ENCODE results near the gene RDM1. TPM values are rescaled to one million over a fixed set of nuclear protein-coding genes. Genes with fewer than 3 reads are reported as not detected.
A peak's percentile ranks its signal among the peaks of the same experiment; 100 is the strongest.

The RDM1 gene, protein sequence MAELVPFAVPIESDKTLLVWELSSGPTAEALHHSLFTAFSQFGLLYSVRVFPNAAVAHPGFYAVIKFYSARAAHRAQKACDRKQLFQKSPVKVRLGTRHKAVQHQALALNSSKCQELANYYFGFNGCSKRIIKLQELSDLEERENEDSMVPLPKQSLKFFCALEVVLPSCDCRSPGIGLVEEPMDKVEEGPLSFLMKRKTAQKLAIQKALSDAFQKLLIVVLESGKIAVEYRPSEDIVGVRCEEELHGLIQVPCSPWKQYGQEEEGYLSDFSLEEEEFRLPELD
- polyA plus RNA-seq (2011; rRNA removed) (0.17 and 0.20 TPM in 2 replicates), polyA minus RNA-seq (2011; rRNA and poly(A)+ RNA removed) (0.38 TPM in 1 of 2 replicates, not detected in the other)

DNA sequence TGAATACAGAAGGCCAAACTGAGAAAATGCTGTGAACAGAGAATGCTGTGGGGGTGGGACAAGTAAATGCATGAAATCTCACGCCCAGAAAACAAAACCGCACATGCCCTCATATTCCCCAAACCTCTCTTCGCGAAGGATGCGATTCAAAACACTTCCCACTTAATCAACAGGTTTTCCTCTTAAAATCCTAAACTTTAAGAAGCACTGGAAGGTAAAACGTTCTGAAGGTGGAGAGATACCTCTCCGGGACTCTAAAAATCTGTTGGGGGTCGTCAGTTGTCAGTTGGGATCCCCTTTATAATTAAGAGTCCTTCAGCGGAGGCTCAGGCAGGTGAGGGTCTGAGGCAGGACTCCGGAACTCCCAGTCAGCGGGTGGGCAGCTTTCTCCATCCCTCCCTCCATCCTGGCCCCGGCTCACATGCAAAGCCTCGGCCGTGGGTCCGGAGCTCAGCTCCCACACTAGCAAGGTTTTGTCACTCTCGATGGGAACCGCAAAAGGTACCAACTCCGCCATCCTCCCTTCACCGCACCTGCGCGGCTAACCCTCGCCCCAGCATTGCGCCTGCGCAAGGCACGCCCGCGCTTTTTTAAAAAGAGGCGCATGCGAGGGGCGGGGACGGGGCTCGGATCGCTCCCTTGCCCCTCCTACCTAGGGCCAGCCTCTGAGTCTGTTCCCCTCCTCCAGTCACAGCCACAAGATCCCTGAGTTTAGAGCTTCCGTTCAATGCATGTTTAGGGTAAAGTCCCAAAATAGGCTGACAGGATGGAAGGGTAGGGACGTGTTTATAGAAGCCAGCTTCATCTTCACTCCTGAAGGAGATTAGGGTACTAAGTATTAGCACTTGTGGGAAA, at the start of gene RDM1:
Gene RDM1, minus strand, starts transcription at position 563 of the 855 bp plus-strand sequence. Its CDS starts 46 bp downstream, at position 517.
- peak within 1 kb of the TSS; percentile 53 for H3K4me3 ChIP-seq (ENCODE audit: low read depth, low read length)
- H3K36me3 ChIP-seq (ENCODE audit: control insufficient read depth, insufficient read depth, low read length): no peaks in the 10 kb centered on the region
- no peaks in the 10 kb centered on the region for H3K27me3 ChIP-seq (ENCODE audit: control insufficient read depth, insufficient read depth, low read length)
- TF ChIP-seq, protein P1, sequence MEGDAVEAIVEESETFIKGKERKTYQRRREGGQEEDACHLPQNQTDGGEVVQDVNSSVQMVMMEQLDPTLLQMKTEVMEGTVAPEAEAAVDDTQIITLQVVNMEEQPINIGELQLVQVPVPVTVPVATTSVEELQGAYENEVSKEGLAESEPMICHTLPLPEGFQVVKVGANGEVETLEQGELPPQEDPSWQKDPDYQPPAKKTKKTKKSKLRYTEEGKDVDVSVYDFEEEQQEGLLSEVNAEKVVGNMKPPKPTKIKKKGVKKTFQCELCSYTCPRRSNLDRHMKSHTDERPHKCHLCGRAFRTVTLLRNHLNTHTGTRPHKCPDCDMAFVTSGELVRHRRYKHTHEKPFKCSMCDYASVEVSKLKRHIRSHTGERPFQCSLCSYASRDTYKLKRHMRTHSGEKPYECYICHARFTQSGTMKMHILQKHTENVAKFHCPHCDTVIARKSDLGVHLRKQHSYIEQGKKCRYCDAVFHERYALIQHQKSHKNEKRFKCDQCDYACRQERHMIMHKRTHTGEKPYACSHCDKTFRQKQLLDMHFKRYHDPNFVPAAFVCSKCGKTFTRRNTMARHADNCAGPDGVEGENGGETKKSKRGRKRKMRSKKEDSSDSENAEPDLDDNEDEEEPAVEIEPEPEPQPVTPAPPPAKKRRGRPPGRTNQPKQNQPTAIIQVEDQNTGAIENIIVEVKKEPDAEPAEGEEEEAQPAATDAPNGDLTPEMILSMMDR (IDR thresholded peaks at IDR 0.05; ENCODE audit: insufficient read depth, low read depth, low read length): no peak
- no peak for DNase-seq (ENCODE audit: low read depth)
- POLR2A ChIA-PET: no interaction called here
- CTCF ChIA-PET: interaction anchor here (1.1 kb wide), 1 partner anchor 39 kb away, joined by 3 read pairs; no protein-coding TSS in a partner anchor

DNA sequence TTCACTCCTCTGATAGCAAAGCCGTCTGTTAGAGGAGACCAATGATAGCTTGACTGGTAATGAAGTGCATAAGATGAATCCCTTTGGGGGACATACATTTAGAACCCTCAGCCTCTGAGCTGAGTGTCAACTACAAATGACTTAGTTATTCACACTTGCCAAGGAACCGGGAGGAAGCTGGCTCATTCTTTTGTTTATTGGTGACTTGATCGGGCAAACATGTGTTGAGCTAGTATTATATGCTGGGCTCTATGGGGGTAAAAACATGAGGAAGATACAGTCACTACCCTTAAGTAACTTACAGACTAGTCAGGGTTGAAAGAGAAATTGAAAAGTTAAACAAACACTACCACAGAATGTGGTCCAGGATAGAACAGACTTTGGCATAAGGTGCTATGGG, 47.8 kb upstream of the RDM1 start:
- Histone ChIP-seq H3K36me3 (ENCODE audit: control insufficient read depth, insufficient read depth, low read length) (no peaks in the 10 kb centered on the region), H3K27me3 (ENCODE audit: control insufficient read depth, insufficient read depth, low read length) (peaks cover 2% of the 10 kb centered on the region; the same call in 1 of the 2 replicates), H3K4me3 (ENCODE audit: low read depth, low read length) (no peak overlapping the region)
- ChIA-PET CTCF (interaction anchor here (0.6 to 2.2 kb wide), 2 partner anchors 9 to 17 kb away, joined by 3 to 9 read pairs; no protein-coding TSS in a partner anchor), POLR2A (no interaction called here)
- TF ChIP-seq, protein P1 (IDR thresholded peaks at IDR 0.05; ENCODE audit: insufficient read depth, low read depth, low read length): no peak
- no peak for DNase-seq (ENCODE audit: low read depth)

DNA sequence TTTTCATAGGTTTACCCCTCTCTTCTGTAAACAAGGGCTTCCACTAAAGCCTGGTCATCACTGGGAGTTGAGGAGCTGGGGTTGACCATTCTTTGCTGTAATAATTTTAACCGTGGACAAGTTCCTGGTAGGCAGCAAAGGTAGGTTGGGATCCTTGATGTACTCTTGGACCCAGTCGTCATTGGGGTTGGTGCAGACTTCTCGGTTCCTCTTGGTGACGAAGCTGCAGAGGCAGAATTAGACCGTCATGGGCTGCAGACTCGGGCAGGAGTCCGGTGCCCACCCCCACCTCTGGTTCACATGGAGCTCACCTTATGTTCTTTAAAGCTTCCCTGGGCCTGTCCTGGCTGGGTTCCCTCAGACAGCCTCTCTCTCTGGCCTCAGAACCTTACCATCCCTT, 46.9 kb upstream of the RDM1 start:
- Histone ChIP-seq H3K36me3 (ENCODE audit: control insufficient read depth, insufficient read depth, low read length) (no peaks in the 10 kb centered on the region), H3K4me3 (ENCODE audit: low read depth, low read length) (no peak overlapping the region), H3K27me3 (ENCODE audit: control insufficient read depth, insufficient read depth, low read length) (peaks cover 1% of the 10 kb centered on the region)
- CTCF ChIA-PET: interaction anchor here (2.2 kb wide), 1 partner anchor 8 kb away, joined by 9 read pairs; no protein-coding TSS in a partner anchor
- POLR2A ChIA-PET: no interaction called here
- DNase-seq (ENCODE audit: low read depth): no peak
- TF ChIP-seq, protein P1 (IDR thresholded peaks at IDR 0.05; ENCODE audit: insufficient read depth, low read depth, low read length): no peak

DNA sequence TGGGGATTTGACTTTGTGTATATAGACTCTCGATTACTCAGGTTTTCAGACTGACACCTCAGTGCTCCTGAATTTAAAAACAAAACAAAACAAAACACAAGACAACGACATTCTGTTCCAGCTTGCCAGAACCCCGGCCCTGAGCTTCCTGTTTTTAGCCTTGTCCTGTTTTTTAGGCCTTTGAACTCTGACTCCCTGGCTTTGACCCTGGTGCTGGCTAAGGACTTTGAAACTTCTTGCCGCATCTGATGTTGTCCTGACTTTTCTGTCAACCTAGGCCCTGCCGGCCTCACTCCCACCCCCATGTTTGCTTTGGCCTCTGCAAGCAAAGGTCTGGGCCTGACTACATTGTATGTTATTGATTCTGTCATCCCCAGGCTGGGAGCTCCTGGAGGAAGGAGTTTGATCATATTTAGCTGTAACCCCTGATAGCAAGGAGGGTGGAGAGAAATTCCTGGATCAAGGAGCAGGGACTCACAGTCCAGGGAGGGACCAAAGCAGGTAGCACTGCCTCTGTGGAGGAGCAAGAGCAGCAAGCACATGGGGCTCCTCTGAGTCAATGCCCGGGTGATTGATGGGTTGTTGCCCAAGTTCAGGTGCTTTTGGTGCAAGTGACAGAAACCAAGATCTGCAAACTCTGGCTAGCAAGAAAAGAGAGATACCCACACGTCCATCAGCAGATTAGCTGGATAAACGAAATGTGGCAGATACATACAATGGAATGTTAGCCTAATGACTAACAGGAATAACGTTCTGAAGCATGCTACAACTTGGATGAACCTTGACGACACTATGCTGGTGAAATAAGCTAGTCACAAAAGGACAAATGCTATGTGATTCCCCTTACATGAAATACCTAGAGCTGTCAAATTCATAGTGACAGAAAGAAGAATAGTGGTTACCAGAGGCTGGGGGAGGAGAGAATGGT, 43.0 kb upstream of the RDM1 start:
- no peaks in the 10 kb centered on the region for H3K36me3 ChIP-seq (ENCODE audit: control insufficient read depth, insufficient read depth, low read length)
- CTCF ChIA-PET: interaction anchor here (1.0 to 1.9 kb wide), 4 partner anchors 31 to 510 kb away, joined by 3 to 7 read pairs (median 4); no protein-coding TSS in a partner anchor
- H3K4me3 ChIP-seq (ENCODE audit: low read depth, low read length): no peak overlapping the region
- POLR2A ChIA-PET: no interaction called here
- TF ChIP-seq, protein P1 (IDR thresholded peaks at IDR 0.05; ENCODE audit: insufficient read depth, low read depth, low read length): no peak
- peaks cover 2% of the 10 kb centered on the region; the same call in 1 of the 2 replicates for H3K27me3 ChIP-seq (ENCODE audit: control insufficient read depth, insufficient read depth, low read length)
- DNase-seq (ENCODE audit: low read depth): no peak

Measured in BJ (cell line).